ENCODE results near the gene FLYWCH1. TPM values are rescaled to one million over a fixed set of nuclear protein-coding genes. Genes with fewer than 3 reads are reported as not detected.
A peak's percentile ranks its signal among the peaks of the same experiment; 100 is the strongest.

Gene FLYWCH1
- total and polyA plus RNA-seq, 2 of the 8 experiments (the other 6 are each of a cell fraction or from before 2014, with no cell fraction given): 12.4 to 23.5 TPM

GRCh38 chr16:2964475-2965336 is 53.0 kb downstream of the FLYWCH1 start:
- H2BK120ac ChIP-seq (replicated peaks; ENCODE audit: low read depth, low read length): no peak overlapping the region
- H2BK20ac ChIP-seq (ENCODE audit: low read length): no peak overlapping the region
- H4K20me1 ChIP-seq (replicated peaks in 1 of 2; ENCODE audit: control insufficient read depth in 1 of 2, insufficient read depth in 2 of 2, low read length in 2 of 2): peaks cover 5 to 8% of the 10 kb centered on the region in 2 experiments
- no peak overlapping the region for H3K9ac ChIP-seq (replicated peaks in 1 of 4; ENCODE audit: extremely low read depth in 1 of 4, low read depth in 3 of 4, low read length in 3 of 4)
- H3K4me1 ChIP-seq (replicated peaks in 1 of 4; ENCODE audit: control insufficient read depth in 3 of 4, insufficient read depth in 4 of 4, low read length in 3 of 4): peaks cover 0 to 28% (median 18%) of the 10 kb centered on the region in 4 experiments; a peak in 5 of 7 replicates
- H2BK12ac ChIP-seq (ENCODE audit: low read depth, low read length): no peak overlapping the region
- H3K27ac ChIP-seq (ENCODE audit: low read depth, low read length): no peak overlapping the region
- peaks cover 26% of the 10 kb centered on the region for H3K23me2 ChIP-seq (ENCODE audit: low read depth, low read length)
- no peaks in the 10 kb centered on the region for H3K9me3 ChIP-seq (ENCODE audit: insufficient read depth in 2 of 2, low read depth in 1 of 2, low read length in 1 of 2)
- H4K8ac ChIP-seq (ENCODE audit: extremely low read depth, insufficient read depth, low read length): peak overlapping the region; percentile 11
- peak overlapping the region; percentile 64 to 86 for H3K4me2 ChIP-seq (ENCODE audit: insufficient read depth in 1 of 2, low read depth in 2 of 2, low read length in 2 of 2)
- H3K56ac ChIP-seq (replicated peaks; ENCODE audit: insufficient read length, low read depth, low read length): peak overlapping the region; percentile 61
- H3K23ac ChIP-seq (ENCODE audit: insufficient read length): no peak overlapping the region
- H3K36me3 ChIP-seq (ENCODE audit: control insufficient read depth in 2 of 4, insufficient read depth in 4 of 4, low read length in 3 of 4): no peaks in the 10 kb centered on the region
- POLR2A ChIA-PET (ENCODE audit: partially characterized antibody): interaction anchor here (0.6 to 25.4 kb wide), 15 partner anchors 9 to 134 kb away, joined by 3 to 455 read pairs (median 4); partner anchors contain the start of genes CLDN6, CLDN9, HCFC1R1 and PKMYT1
- no peak overlapping the region for H4K5ac ChIP-seq (ENCODE audit: insufficient read length, low read depth, low read length)
- H3K4ac ChIP-seq (replicated peaks; ENCODE audit: insufficient read length, low read depth, low read length): peak overlapping the region; percentile 76
- H3K79me1 ChIP-seq (ENCODE audit: low read depth, low read length): no peaks in the 10 kb centered on the region
- no peaks in the 10 kb centered on the region for H3K79me2 ChIP-seq (ENCODE audit: control insufficient read depth in 1 of 2, insufficient read depth in 2 of 2, low read length in 2 of 2)
- no peak overlapping the region for H2AK5ac ChIP-seq (ENCODE audit: low read depth, low read length)
- peaks cover 15 to 32% (median 23%) of the 10 kb centered on the region in 4 experiments; a peak in 6 of 7 replicates for H3K27me3 ChIP-seq (replicated peaks in 1 of 4; ENCODE audit: control insufficient read depth in 3 of 4, extremely low read depth in 1 of 4, insufficient read depth in 3 of 4, low read length in 3 of 4)
- H2BK5ac ChIP-seq (ENCODE audit: low read depth, low read length): peak overlapping the region; percentile 60; the same call in 1 of the 2 replicates
- no peak overlapping the region for H4K91ac ChIP-seq (replicated peaks; ENCODE audit: insufficient read length, low read length)
- H3K18ac ChIP-seq (ENCODE audit: extremely low read depth, low read length): no peak overlapping the region; the same call in none of the 2 replicates
- H3K4me3 ChIP-seq (ENCODE audit: extremely low read depth in 1 of 4, insufficient read depth in 2 of 4, low read depth in 3 of 4, low read length in 4 of 4): peak overlapping the region; percentile 39 to 80 (median 59)
- no peak overlapping the region for H2BK15ac ChIP-seq (ENCODE audit: low read length)
- FAIRE-seq (no peak), DNase-seq (ENCODE audit: low read depth in 1 of 2, low spot score in 2 of 2) (peak in 1 of 2 experiments; percentile 95)
- no peak overlapping the region for H2AFZ ChIP-seq (ENCODE audit: low read length)
- no peak overlapping the region for H3K14ac ChIP-seq (ENCODE audit: insufficient read length)
- CTCF ChIA-PET (ENCODE audit: partially characterized antibody): interaction anchor here (0.6 to 5.6 kb wide), 19 partner anchors 12 to 124 kb away, joined by 3 to 41 read pairs (median 3); partner anchors contain the start of gene CLDN6
- WGBS, 2 experiments (ENCODE audit: extremely low coverage in 1 of 2, insufficient coverage in 1 of 2, insufficient read length in 1 of 2, insufficient replicate concordance in 2 of 2, low coverage in 1 of 2, low lambda C conversion rate in 2 of 2, missing lambda C conversion rate in 1 of 2): 1% methylated on average over 29 of the region's 68 CpGs; no CpG with 5 or more reads in 1 of the 2 experiments
- 0 out of 2 replicates have a peak, but pooled peaks have one; percentile 18 for TF ChIP-seq CREB1 (IDR thresholded peaks at IDR 0.05)
- TF ChIP-seq, protein P1, sequence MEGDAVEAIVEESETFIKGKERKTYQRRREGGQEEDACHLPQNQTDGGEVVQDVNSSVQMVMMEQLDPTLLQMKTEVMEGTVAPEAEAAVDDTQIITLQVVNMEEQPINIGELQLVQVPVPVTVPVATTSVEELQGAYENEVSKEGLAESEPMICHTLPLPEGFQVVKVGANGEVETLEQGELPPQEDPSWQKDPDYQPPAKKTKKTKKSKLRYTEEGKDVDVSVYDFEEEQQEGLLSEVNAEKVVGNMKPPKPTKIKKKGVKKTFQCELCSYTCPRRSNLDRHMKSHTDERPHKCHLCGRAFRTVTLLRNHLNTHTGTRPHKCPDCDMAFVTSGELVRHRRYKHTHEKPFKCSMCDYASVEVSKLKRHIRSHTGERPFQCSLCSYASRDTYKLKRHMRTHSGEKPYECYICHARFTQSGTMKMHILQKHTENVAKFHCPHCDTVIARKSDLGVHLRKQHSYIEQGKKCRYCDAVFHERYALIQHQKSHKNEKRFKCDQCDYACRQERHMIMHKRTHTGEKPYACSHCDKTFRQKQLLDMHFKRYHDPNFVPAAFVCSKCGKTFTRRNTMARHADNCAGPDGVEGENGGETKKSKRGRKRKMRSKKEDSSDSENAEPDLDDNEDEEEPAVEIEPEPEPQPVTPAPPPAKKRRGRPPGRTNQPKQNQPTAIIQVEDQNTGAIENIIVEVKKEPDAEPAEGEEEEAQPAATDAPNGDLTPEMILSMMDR (IDR thresholded peaks at IDR 0.05; ENCODE audit: control extremely low read depth in 1 of 3, insufficient read depth in 1 of 3, low read depth in 1 of 3, low read length in 3 of 3): peak in 1 of 3 experiments; percentile 2; a peak in 1 of 4 replicates
- TF ChIP-seq SIN3A (conservative IDR thresholded peaks at IDR 0.05 in 1 of 2, IDR thresholded peaks at IDR 0.05 in 1 of 2; ENCODE audit: low read depth in 1 of 2, low read length in 2 of 2): peak in 1 of 2 experiments; percentile 32; a peak in 1 of 4 replicates
- TF ChIP-seq KDM4A (IDR thresholded peaks at IDR 0.05; ENCODE audit: low read depth, low read length, severe bottlenecking): peak; percentile 55
- TF ChIP-seq EP300 (IDR thresholded peaks at IDR 0.05; ENCODE audit: borderline replicate concordance in 1 of 2, low read depth in 2 of 2, low read length in 2 of 2): 0 out of 3 replicates have a peak, but pooled peaks of 1 of the 2 experiments have one; percentile 6
- TF ChIP-seq CHD1 (IDR thresholded peaks at IDR 0.05; ENCODE audit: low read depth, low read length): no peak
- no peak for TF ChIP-seq EGR1 (IDR thresholded peaks at IDR 0.05; ENCODE audit: borderline replicate concordance, low read depth, low read length)

Data from H1 (cell line).